Cerebellar cortex (tissue), 1 donor: ENCODE data around the gene DNAH17.
A peak's percentile ranks its signal among the peaks of the same experiment; 100 is the strongest.

Experiments
- DNase-seq: peaks from one replicate; pipeline ENCODE4 v3.0.0-alpha.2; 2015; ENCODE audit warnings: low spot score

Gene DNAH17, protein sequence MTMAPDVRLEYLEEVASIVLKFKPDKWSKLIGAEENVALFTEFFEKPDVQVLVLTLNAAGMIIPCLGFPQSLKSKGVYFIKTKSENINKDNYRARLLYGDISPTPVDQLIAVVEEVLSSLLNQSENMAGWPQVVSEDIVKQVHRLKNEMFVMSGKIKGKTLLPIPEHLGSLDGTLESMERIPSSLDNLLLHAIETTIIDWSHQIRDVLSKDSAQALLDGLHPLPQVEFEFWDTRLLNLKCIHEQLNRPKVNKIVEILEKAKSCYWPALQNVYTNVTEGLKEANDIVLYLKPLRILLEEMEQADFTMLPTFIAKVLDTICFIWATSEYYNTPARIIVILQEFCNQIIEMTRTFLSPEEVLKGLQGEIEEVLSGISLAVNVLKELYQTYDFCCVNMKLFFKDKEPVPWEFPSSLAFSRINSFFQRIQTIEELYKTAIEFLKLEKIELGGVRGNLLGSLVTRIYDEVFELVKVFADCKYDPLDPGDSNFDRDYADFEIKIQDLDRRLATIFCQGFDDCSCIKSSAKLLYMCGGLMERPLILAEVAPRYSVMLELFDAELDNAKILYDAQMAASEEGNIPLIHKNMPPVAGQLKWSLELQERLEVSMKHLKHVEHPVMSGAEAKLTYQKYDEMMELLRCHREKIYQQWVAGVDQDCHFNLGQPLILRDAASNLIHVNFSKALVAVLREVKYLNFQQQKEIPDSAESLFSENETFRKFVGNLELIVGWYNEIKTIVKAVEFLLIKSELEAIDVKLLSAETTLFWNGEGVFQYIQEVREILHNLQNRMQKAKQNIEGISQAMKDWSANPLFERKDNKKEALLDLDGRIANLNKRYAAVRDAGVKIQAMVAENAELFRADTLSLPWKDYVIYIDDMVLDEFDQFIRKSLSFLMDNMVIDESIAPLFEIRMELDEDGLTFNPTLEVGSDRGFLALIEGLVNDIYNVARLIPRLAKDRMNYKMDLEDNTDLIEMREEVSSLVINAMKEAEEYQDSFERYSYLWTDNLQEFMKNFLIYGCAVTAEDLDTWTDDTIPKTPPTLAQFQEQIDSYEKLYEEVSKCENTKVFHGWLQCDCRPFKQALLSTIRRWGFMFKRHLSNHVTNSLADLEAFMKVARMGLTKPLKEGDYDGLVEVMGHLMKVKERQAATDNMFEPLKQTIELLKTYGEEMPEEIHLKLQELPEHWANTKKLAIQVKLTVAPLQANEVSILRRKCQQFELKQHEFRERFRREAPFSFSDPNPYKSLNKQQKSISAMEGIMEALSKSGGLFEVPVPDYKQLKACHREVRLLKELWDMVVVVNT (N-terminal part only)

DNA sequence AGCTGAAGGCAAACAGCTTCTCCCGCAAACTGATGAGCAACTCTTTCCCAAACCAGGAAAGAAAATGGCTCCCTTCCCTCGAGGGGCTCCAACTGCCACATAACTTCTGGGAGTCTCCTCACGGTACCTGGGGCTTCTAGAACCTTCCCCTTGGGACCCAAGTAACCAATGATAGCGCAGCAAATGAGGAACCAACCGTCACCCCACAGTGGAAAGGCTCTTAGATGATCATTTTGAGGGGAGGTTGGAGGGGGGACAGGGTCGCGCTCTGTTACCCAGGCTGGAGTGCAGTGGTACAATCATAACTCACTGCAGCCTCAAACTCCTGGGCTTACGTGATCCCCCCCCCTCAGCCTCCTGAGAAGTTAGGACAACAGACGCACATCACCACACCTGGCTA lies at the start of gene DNAH17:
TSS of gene DNAH17 (minus strand) at position 101 of the 400 bp plus-strand sequence. CDS start 2,339 bp downstream, outside the sequence.
- no peak for DNase-seq

DNA sequence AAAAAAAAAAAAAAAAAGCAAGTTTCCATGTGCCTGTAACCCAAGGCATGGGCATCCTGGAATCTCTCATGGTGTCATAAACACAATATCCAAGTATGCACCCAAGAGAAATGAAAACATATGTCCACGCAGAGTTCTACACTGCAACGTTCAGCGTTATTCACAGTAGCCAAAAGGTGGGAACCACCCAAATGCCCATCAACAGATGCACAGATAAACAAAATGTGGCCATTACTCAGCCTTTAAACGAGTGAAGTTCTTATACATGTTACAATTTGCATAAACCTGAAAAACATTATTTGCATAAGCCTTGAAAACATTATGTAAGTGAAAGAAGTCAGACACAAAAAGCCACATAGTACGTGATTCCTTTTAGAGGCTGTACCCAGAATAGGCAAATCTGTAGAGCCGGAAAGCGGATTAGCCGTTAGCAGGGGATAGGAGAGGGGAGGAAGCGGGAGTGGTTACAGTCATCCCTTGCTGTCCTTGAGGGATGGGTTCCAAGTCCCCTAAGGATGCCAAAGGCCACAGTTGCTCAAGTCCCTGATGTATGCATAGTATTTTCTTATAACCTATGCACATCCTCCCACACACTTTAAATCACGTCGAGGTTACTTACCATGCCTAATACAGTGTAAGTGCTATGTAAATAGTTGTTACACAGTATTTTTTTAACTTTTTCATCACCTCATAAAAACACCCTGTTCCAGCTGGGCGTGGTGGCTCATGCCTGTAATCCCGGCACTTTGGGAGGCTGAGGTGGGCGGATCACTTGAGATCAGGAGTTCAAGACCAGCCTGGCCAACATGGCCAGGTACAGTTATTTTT lies 47.3 kb upstream of the DNAH17 start:
- DNase-seq = no peak

DNA sequence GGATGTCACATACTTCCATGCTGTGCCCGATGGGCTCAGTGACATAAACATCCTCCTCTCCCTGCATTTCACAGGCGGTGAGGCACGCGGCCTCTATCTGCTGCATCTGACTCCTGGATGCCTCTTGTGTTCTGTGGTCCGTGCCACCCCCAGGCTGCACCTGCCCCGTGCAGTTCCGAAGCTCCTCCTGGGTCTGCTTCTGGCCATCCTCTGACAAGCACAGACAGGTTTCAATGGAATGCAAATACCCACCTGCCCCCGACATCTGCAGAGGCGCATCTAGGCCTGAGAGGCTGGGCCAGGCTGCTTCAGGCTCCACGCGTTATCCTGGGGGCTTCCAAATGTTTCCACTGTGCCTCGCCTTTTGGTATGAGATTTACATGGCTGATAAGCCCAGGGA lies 46.3 kb upstream of the DNAH17 start:
- no peak for DNase-seq

DNA sequence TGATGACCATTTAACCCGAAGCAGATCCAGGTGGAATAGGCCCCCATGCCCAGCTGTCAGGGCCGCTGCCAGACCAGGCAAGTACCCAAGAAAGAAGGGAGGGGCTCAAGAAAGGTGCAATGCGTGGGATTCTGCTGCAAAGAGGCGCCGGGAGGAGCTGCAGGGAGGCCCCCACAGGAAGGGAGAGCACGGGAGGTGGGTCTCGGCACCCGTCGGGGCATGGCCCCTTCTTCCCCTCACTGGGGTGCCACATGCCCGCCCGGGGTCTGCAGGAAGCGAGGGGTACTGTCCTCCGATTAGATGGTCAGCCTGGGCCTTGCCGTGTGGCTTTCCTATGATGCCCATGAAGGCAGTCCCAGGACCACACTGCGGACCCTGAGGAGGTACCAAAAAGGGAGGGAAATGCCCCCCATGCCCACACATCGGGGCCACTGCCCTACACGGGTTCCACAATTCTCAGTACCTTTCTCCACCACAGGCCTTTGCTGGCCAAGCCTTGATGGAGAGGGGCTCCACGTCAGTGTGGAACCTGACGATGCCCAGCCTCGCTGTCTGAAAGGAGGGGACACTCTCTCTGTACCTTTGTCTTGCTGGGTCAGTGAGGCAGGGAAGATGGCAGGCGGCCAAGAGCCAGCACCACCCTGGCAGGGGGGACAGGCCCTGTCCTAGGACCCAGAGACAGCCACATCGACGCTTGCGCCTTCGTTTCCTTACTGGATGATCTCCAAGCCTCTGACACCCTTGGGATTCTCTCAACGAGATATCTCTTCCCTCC lies 45.5 kb upstream of the DNAH17 start:
- no peak for DNase-seq

DNA sequence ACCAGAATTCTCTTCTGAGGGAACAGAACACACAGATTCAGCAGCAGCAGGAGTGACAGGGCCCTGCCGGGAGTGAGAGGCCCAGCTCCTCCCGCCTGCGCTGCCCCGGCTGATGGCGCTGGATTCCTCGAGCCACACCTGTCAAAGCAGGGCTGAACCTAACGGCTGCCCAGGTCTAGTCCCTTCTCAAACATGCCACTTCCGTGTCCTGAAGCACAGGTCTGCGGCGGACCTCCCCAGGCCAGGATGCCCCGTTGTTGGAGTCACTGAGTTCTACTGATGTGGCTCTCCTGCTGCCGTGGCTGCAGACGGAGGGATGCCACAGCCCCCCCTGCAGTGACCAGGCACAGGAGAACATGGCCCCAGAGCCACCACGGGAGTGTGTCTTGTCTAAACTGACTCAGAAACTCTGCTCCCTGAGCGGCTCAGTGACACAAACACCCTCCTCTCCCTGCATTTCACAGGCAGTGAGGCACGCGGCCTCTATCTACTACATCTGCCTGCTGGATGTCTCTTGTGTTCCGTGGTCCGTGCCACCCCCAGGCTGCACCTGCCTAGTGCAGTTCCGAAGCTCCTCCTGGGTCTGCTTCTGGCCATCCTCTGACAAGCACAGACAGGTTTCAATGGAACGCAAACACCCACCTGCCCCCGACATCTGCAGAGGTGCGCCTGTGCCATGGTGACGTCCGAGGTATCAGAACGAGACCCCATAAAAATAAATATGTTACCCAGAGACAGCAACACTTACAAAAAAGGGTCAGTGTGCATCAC lies 44.7 kb upstream of the DNAH17 start:
- no peak for DNase-seq

DNA sequence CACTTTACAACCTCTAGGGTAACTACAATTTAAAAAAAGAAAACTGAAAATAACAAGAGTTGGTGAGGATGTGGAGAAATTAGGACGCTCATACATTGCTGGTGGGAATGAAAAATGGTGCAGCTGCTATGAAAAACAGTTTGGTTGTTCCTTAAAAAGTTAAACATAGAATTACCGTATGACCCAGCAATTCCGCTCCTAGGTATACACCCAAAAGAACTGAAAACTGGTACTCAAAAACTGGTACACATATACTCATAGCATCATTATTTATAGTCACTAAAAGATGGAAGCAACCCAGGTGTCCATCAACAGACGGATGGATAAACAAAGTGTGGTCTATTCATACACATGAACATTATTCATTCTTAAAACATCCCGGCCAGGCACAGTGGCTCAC lies 42.9 kb upstream of the DNAH17 start:
- DNase-seq = no peak

DNA sequence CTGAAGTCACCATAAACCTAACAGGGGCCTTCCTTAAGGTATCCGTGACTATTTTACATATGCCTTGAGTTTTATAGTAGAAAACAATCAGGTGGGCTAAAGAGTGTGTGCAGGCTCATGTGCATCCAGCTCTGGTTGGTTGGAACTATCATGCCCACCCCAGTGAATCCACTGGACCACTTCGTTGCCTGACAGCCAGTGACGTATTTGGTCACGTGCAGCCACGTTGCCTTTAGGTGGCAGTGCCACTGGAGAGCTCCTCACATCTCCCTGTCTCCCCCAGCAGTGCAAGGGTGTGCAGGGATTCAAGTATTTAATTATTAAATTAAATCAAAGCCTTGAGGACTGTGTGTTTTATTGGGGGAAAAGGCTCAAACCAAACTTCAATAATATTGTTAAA lies 42.1 kb upstream of the DNAH17 start:
- DNase-seq = no peak

DNA sequence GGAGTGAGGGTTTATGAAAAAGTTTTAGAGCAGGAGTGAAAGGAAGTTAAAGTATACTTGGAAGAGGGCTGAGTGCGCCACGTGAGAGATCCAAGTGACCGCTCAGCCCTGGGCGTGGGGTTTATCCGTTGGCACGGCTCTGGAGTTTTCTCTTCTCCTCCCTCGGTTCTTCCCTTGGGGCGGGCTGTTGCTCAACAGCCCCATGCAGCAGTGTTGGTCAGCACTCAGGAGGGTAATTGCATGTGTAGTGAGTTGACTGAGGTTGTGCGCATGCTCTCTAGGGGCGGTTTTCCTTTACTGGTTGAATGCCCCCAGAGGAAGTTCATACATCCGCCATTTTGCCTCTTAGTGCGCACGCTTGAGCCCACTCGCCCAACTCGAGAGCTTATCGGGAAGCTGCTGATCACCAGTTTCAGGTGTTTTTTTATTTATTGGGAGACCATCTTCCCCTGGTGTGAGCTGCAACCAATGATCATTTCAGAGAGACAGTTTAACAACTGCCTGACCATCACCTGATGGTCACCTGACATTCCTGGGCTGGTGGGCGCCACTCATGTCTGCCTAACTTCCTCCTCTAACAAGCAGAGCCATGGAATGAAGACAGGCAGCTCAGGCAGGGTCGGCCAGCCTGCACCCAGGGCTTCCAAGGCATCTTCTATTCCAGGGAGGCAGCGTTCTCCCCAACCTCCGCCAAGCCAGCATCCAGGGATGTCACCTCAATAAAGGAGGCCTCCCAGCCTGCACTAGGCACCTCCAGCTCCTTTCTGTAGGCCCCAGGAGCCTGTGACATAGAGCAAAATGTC lies 41.3 kb upstream of the DNAH17 start:
- DNase-seq = no peak

DNA sequence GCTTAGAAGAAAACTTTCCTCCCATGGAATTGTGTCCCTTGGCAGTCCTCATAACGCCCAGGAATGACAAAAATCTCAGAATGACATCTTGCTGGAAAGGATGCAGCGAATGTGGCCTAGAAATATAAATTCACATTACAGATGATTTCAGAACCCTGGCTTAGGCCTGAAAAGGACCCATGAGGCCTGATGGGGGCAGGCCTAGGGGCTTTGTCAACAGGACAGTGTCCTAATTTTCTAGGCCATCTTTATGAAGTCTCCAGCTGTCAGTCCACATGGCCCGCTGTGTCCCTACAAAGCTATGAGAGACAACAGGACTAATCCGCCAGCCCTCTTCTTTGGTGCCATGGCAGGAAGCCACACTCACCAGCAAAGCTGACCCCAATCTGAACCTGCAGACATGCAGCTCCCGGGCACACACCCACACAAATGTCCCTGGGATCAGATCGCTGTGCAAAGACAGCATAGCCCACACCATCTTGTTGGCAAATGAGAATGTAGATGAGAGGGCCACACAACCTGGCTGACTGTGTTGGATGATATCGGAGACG lies 40.4 kb upstream of the DNAH17 start:
- peak; percentile 91 for DNase-seq

DNA sequence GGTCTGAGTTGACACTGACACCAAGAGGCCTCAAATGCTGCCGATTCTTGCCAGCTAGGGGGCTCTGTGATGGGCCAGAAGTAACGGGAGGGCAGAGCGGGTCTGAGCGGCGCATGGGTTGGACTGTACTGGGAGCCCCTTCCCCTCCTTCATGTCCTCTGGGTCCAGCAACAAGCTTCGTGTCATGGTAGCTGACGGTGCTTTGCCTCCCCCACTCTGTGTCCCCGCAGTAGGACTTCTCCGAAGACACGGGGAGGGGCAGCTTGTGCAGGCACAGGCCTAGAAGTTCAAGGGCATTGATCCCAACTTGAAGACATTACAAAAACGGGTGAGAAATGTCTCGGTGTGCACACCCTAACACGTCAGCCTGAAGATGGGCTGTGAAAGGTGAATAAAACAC lies 39.8 kb upstream of the DNAH17 start:
- no peak for DNase-seq

DNA sequence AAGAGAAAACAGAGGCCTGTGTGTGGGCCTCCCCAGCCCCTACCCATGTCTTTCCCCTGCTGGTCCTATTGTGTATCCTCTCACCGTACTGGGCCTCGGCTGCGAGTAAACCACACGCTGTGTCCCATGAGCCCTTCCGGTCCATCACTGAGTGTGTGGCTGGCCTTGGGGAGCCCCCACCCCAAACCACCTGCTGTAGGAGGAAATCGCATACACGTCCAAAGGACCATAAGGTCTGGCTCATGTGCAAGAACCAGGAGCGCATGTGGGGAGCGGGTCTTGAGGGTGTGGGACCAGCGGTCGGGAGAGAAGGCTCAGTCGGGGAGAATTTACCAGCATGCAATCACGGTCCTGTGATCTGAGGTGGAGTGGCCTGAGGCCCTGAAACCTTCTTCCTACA lies 38.4 kb upstream of the DNAH17 start:
- DNase-seq = no peak

DNA sequence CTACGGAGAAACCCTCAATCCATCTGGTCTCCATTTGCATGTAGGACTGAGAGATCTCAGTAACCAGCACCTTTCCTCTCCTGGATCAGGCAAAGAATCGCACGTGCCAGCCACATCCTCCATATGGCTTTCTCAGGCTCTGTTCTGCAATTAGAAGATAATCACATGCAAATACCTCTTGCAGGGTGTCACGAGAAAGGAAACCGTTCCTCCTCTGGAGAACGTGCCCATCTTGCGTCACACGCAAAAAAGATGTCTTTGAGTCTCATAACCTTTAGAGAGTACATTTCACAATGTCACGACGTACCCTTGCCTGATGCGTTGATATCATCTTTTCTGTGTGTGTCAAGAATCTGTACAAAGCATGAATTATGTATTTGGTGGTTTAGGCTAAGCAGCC lies 36.2 kb upstream of the DNAH17 start:
- DNase-seq = no peak

DNA sequence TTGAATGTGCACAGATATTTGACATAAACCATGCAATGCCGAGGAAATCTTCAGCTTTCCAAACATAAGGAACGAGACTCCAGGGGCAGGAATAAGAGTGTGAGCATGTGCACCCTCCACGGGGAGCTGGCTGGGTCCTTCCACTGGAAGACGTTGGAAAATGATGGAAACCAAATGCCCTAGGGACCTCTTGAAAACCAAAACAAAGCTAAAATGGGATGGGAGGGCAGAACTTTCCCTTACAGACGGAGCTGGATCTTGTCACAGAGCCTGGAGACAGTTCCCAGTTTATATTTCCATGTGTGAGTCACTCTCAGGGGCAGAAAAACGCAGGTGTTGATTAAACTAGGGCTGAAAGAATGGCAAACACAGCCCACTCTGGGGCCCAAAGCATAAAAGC lies 34.4 kb upstream of the DNAH17 start:
- no peak for DNase-seq

DNA sequence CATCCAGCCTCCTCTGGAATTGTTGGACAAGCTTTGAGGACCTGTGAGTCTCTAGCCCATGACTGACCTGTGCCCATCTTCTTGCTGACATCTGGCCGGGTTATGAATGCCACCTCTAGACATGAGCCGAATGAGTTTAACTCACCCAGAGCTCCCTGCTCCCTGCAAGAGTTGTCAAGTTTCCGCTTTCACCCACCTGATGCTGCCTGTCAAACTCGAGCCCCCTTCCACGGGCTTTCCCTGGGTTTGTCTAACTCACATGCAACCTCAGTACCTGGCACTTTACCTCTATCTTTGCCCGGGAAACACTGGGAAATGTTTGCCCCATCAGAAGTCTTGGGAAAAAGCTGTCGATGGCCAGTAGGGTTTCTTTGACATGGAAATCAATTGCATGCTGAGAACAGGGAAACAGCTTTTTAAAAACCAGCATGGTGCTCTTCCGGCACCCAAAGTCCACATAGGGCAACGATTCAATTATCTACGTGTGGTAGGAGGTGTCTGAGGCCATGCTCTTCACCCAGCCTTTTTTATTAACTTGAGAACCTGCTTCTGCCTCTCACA lies 33.8 kb upstream of the DNAH17 start:
- no peak for DNase-seq

DNA sequence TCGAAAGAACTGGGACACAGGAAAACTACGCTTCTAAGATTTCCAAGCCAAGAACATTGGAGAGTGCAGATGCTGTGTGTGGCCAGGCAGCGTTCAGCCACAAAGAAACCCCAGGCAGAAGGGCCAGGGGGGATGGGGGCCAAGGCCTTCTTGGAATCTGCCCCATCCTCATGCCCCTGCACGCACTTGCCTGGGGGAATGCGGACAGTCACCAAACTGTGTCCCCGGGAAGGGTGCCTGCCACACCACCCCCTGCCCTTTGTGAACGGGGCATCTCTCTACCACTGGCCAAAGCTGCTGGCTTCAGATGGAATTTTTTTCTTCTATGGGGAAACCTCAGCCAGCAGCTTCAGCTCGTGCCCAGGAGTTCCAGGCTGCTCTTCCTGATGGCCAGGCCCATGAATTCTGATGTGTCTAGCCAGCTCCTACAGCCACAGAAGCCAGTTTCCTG lies 32.0 kb upstream of the DNAH17 start:
- no peak for DNase-seq

DNA sequence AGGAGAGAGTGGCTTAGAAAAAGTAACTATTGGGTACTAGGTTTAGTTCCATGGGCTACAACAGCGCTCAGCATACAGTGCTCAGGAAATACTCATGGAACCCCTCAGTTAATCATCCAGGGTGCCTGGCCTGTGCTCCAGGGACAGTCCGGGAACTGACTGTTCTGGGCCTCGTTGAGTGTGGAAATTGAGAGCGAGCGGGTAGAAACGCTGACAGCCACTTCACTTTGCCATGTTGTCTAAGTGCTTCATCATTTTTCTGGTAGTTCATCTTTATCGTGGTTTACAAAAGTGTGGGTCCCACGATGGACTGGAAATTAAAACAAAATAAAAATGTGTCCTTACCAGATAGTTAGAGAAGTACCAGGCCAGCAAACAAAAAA lies 31.6 kb upstream of the DNAH17 start:
- DNase-seq = no peak

DNA sequence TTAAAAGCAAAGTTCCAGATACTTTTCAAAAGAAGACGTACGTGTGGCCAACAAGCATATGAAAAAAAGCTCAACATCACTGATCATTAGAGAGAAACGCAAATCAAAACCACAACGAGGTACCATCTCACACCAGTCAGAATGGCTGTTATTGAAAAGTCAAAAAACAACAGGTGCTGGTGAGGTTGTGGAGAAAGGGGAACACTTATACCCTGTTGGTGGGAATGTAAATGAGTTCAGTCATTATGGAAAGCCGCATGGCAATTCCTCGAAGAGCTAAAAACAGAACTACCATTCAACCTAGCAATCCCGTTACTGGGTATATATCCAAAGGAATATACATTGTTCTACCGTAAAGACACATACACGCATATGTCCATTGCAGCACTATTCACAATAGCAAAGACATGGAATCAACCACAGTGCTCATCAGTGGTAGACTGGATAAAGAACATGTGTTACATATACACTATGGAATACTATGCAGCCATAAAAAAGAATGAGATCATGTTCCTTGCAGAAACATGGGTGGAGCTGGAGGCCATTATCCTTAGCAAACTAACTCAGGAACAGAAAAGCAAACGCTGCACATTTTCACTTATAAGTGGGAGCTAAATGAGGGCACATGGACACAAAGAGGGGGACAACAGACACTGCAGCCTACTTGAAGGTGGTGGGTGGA lies 31.1 kb upstream of the DNAH17 start:
- DNase-seq = no peak

DNA sequence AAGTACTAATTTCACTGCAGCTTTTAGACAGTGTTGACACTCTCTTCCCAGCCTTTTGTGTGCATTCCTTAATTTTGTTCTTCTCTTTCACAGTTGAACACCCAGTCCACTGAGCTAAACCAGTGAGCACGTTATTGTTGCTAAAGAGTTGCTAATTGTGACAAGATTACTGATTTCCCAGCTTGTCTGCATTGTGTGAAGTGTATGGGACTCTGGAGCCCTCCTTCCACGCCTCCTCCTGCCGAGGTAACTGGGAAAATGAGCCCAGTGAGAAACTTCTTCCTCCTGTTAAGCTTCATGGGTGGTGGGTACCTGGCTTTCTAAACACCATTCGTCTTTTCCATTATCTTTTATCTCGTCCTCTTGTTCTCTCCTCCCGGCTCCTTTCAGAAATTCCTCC lies 29.8 kb upstream of the DNAH17 start:
- DNase-seq = no peak
